GM18507 (cell line): ENCODE measurements around the gene NUDT4.
"Not testable (repeated sequence)": the region's sequence is repeated elsewhere in the genome, so short reads cannot be mapped to it uniquely, and the experiment has no call there.

ENCODE experiments used
- DNase-seq: peaks from one replicate; pipeline ENCODE4 v3.0.0; 2011; ENCODE audit warnings: low read depth; ENCODE audit not compliant: insufficient read length; ENCODE audit errors: extremely low spot score
- FAIRE-seq: peaks from 2 replicates; lab custom pipeline; 2011; peaks lifted over from hg19 to GRCh38; lab: Jason Lieb, UNC

Gene NUDT4

GRCh38 chr12:93390549-93391297, 13.0 kb downstream of the NUDT4 start:
- DNase-seq (no peak), FAIRE-seq (no peak)

GRCh38 chr12:93393425-93393824, 15.7 kb downstream of the NUDT4 start:
- FAIRE-seq = no peak
- no peak for DNase-seq

- DNase-seq (no peak), FAIRE-seq (no peak)
Observed at GRCh38 chr12:93397412-93397811, 19.7 kb downstream of the NUDT4 start.

- not testable (repeated sequence) for DNase-seq
- FAIRE-seq = peak; percentile 100
Observed at GRCh38 chr12:93399183-93399863, 21.6 kb downstream of the NUDT4 start.

GRCh38 chr12:93402333-93403311, 24.9 kb downstream of the NUDT4 start:
- DNase-seq (no peak), FAIRE-seq (no peak)

GRCh38 chr12:93403988-93404803, 26.5 kb downstream of the NUDT4 start:
- FAIRE-seq (no peak), DNase-seq (no peak)

- DNase-seq = no peak
Observed at GRCh38 chr12:93404961-93405849, 27.5 kb downstream of the NUDT4 start.

GRCh38 chr12:93407054-93407962, 29.6 kb downstream of the NUDT4 start:
- FAIRE-seq (no peak), DNase-seq (no peak)

More at GRCh38 chr12:93404961-93405849, 27.5 kb downstream of the NUDT4 start:
- no peak for FAIRE-seq

GRCh38 chr12:93407963-93408283, 30.2 kb downstream of the NUDT4 start:
- no peak for FAIRE-seq

GRCh38 chr12:93408813-93409212, 31.1 kb downstream of the NUDT4 start:
- FAIRE-seq (peak; percentile 9), DNase-seq (no peak)

More at GRCh38 chr12:93407963-93408283, 30.2 kb downstream of the NUDT4 start:
- DNase-seq = no peak

GRCh38 chr12:93409343-93410187, 31.8 kb downstream of the NUDT4 start:
- not testable (repeated sequence) for FAIRE-seq, DNase-seq

GRCh38 chr12:93411060-93411459, 33.3 kb downstream of the NUDT4 start:
- not testable (repeated sequence) for FAIRE-seq, DNase-seq

GRCh38 chr12:93412396-93412795, 34.7 kb downstream of the NUDT4 start:
- FAIRE-seq, DNase-seq: not testable (repeated sequence)

GRCh38 chr12:93413064-93413463, 35.3 kb downstream of the NUDT4 start:
- DNase-seq (no peak), FAIRE-seq (no peak)

GRCh38 chr12:93415723-93416464, 38.2 kb downstream of the NUDT4 start:
- no peak for DNase-seq
- FAIRE-seq = peak; percentile 78
